Fibroblast of villous mesenchyme (primary cell): ENCODE measurements around the gene THSD4. TPM values are rescaled to one million over a fixed set of nuclear protein-coding genes. Genes with fewer than 3 reads are reported as not detected.
"Not testable (repeated sequence)": the region's sequence is repeated elsewhere in the genome, so short reads cannot be mapped to it uniquely, and the experiment has no call there.

Experiments used
- DNase-seq: peaks from one replicate; pipeline ENCODE4 v3.0.0-alpha.2; 2010; ENCODE audit warnings: low read depth
- H3K4me3 ChIP-seq: 2 replicates; pipeline ENCODE4 v1.5.1; 2011; ENCODE audit warnings: low read depth, mild to moderate bottlenecking, low read length
- CTCF ChIP-seq: IDR thresholded peaks from 2 replicates; pipeline ENCODE4 v1.5.1; 2012; ENCODE audit warnings: low read depth, mild to moderate bottlenecking, low read length; ENCODE audit not compliant: insufficient read depth
- total RNA-seq: library from RNA; depleted of rRNA; stranded (reverse); fragments of >200 nt; gene quantifications from 2 replicates; pipeline ENCODE4 v1.2.3, GENCODE V29; 2012

The THSD4 gene
- total RNA-seq, 1 donor: 76.4 TPM

GRCh38 chr15:71715914-71716313, 600.6 kb downstream of the THSD4 start:
- no peak for TF ChIP-seq CTCF
- DNase-seq: no peak
- H3K4me3 ChIP-seq: no peak overlapping the region

DNA sequence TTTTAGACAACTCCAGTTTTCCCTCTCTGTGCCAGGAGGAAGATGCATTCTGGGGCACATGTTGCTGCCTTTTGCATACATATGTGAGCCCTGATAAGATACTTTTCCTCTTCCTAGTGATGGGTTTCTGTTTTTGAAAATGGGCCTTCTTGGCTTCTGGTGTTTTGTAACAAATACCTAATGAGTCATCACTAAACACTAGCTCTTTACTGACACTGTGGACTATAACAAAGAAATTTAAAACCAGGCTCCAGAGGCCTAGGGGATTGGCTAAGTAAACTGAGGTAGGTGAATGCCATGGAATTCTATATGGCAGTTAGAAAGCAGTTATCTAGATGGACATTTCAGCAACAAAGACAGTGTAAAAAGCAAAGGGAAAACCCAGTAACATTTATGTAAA, 601.7 kb downstream of the THSD4 start:
- no peak overlapping the region for H3K4me3 ChIP-seq
- peak; percentile 70 for DNase-seq
- TF ChIP-seq CTCF: no peak

DNA sequence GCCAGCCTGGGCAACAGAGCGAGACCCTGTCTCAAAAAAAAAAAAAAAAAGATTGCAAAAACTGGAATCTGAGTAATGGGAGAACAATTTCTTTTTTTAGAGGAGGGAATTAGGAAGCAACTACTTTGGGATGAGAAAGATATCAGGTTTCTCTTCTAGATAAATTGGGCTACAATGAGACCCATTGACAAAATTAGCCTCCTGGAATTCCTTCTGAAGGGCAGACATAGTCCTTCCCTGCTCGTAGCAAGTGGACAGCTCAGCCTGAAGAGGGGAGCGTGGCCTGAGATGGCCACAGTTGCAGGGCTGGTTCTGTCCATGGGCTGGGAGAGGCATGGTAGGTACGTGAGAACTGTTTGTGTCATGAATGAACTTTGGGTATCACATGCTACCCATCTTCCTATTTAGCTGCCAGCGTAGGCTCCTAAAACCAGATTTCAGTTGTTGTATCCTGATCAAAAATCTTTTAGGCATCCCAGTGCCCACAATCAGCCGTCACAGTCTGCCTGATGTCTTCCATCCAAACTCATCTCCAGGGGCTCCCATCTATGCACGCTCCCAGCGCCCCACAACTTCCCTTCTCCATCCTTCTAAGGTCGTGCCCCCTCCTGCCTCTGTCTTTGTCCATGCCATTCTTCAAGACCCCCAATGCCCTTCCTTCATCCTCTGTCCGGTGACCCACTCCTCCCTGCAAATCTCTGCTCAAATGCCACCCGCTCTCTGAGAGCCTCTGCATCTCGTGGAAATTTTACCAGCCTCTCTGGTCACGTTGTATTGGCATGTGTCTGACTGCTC, 603.0 kb downstream of the THSD4 start:
- TF ChIP-seq CTCF: no peak
- DNase-seq: no peak

DNA sequence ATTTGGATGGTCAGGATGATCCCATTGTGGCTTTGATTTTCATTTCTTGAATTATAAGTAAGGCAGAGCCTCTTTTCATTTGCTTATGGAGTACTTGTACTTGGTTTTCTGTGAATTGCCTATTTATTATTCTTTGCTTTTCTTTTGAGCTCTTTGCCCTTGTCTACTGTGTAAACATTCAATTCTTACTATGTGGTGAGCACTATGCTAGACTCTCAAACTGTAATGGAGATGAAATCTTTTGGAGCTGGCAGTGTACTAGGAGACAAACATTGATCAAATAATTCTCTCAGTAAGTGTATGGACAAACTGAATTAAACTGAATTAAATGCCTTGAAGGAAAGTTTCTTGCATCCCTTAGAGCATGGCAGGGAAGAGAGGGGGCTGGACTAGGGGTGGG, 608.1 kb downstream of the THSD4 start:
- no peak for TF ChIP-seq CTCF
- no peak overlapping the region for H3K4me3 ChIP-seq
- DNase-seq: no peak

More for the DNA sequence above, 603.0 kb downstream of the THSD4 start:
- H3K4me3 ChIP-seq: no peak overlapping the region

DNA sequence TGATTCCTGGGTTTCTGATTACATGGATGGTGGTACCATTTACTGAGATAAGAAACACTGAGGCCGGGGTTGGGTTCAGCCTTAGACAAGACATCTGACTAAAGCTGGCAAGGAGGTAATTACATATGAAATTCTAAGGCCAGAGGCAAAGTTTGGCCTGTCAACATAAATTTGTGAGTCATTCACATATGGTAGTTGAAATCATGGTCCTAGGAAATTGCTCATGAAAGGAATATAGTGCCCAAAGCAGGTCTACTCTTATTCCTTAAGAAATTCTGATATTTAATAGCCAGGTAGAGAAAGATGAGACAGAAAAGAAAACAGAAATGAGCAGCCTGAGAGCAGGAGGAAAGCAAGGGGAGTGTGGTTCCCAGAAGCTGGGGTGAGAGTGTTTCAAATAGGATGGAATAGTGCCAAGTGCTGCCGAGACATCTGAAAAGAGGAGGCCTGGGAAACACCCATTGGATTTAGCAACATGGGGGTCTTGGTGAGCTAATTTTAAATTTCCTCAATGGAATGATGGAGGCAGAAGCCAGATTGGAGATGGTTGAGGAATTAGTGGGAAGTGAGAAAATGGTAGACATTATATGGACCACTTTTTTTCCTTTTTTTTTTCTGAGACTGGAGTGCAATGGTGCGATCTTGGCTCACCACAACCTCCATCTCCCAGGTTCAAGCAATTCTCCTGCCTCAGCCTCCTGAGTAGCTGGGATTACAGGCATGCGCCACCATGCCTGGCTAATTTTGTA, 610.1 kb downstream of the THSD4 start:
- H3K4me3 ChIP-seq: not testable (repeated sequence)
- DNase-seq: peak; percentile 64

DNA sequence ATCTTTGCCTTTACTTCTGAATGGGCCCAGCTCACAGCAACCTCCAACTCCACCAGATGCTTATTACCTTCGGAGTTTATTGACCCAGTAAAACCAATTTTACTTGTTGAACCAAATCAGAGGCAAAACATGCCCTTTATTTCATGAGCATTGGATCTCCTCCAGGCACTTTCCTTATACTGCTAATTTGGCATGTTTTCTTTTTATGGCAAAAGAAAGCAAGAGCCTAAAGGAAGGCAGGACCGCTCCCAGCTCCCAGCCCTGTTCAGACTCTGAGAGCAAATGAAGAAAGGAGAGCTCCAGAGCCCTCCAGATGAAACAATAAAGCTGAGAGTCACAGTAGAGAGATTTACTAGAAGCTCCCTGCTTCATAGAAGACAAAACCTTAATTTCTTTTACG, 613.6 kb downstream of the THSD4 start:
- DNase-seq: peak; percentile 44
- no peak overlapping the region for H3K4me3 ChIP-seq
- TF ChIP-seq CTCF: no peak

DNA sequence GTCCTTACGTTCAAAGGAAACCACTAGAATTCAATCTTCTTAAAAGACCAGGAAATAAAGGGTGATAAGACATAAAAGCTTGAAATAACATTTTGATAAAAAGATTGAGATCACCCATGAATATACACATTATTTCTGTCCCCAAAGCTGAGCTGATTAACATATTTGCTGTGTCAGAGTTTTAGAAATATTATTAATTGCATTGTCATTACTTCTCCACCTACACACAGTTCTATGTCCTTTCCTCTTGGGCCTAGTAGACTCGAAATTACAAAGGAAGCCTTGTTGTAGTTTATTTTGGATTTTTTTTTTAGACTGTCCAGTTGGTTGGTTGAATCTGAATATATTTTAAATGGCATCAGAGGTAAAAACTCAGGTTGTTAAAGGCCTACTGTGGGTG, 614.0 kb downstream of the THSD4 start:
- no peak overlapping the region for H3K4me3 ChIP-seq
- DNase-seq: no peak
- no peak for TF ChIP-seq CTCF
